ENCODE data around the gene UTP15.

- TF ChIP-seq POLR2A (IDR thresholded peaks at IDR 0.05; ENCODE audit: low read length) (no peak), GATA1 (IDR thresholded peaks at IDR 0.05; ENCODE audit: low read depth, low read length) (no peak)
Measured at GRCh38 chr5:73544429-73545402, 20.8 kb upstream of the UTP15 start.
